HG03060 (cell line): ENCODE results near the gene PPP2R5A.

Experiments
- ATAC-seq: cut with Tn5 transposase; IDR thresholded peaks from one replicate; pipeline ENCODE4 v1.9.1; 2021; ENCODE audit warnings: low read depth, moderate number of reproducible peaks; ENCODE audit not compliant: unreplicated experiment

Gene PPP2R5A

DNA sequence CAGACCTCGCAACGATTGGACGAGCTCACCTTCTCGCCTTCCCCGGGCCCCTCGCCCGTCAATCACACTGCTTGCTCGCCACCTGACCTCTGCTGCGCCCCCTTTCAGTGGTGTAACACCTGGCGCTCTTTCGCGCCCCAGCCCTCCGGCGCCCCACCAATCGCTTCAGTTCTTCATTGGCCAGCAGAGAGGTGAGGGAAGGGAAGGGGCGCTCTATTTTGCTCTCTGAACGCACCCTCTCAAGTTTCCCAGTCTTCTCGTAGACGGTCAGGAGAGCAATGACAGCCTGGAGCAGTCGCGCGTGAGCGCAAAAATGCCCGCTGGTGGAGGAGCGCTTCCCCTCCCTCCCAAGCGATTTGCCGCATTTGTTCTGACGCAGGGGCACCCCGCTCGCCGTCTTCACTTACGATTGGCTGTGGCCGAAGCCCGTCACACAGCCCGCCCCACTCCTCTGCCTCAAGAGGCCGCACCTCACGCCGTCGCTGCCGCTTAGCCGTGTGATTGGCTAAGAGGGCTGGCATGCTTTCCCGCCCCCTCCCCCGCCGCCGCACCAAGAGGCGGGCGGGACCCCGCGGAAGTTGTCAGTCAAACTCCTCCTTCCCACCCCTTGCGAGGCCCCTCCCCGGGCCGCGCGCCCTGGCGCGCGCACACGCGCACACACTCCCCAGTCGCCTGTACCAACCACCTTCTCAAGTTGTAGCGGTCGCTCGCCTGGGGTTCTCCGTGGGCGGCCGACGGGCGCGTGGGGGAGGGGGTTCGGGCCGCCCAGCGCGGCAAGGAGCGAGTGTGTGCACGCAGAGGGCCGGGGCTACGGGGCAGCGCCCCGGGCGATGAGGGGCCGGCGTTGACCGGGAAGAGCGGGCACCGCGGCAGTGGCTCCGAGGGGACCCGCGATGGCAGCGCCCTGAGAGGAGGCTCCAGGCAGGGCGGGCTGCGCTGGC is at the start of gene PPP2R5A:
Gene PPP2R5A (plus strand): TSS at position 667 of the 941 bp plus-strand sequence. CDS start 701 bp downstream, outside the sequence.
- peak; percentile 86 for ATAC-seq

DNA sequence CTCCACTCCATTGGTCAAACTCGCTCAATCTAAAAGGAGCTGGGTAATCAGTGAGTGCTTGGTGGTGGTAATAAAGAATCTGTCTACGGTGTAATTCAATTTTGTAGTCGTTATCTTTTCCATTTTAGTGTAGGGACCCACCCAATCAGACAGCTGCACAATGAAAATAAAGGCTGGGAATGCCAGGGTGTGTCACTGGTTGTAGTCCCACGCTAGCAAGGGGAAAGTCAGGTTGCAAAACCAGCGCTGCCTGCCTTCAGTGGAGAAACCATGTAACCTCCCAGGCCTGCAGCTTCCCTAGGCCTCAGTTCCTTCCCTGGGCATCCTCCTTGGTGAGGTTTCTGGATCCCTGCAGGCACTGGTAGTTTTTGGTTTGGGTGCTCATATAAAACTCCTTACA is 49.4 kb upstream of the PPP2R5A start:
- no peak for ATAC-seq

- no peak for ATAC-seq
Observed at GRCh38 chr1:212236664-212237220, 48.5 kb upstream of the PPP2R5A start.

- ATAC-seq, result peak; percentile 91
Observed at GRCh38 chr1:212237651-212238050, 47.6 kb upstream of the PPP2R5A start.

DNA sequence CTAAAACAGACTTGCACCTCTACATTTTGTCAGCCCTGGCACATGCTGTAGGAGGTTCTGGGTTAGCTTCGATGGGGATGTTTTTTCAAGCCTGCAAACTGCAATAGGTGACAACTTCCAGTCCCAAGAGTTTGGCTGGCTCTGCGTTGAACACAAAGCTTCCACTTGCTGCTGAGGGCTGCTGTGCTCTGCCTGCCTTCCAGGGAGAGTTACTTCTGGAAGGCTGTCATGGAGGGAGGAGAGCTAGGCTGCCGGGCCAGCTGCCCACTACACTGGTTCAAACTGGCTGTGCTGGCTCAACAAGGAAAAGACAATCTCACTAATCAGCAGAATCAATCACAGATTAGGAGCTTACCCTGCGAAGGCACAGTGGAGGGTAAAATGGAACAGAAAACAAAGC is 46.7 kb upstream of the PPP2R5A start:
- no peak for ATAC-seq

DNA sequence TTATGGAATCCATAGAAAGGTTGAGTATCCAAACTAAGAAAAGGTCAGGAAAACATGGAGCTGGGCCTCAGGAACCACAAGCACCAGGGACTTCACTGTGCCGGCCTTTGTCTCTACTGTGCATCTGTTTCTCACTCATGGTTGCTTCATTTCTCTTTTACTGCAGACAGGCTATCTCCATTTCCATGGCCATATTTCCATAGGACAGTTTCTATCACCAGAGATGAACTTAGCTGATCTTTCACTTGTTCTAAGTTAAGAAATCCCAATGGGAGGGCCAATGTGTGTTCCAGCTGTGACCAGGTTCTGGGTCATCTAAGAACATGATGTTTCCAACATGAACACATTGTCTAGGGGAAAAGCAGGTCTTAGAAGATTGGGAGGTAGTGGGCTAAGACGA is 43.7 kb upstream of the PPP2R5A start:
- no peak for ATAC-seq

GRCh38 chr1:212241957-212242287 is 43.3 kb upstream of the PPP2R5A start:
- ATAC-seq, result no peak

DNA sequence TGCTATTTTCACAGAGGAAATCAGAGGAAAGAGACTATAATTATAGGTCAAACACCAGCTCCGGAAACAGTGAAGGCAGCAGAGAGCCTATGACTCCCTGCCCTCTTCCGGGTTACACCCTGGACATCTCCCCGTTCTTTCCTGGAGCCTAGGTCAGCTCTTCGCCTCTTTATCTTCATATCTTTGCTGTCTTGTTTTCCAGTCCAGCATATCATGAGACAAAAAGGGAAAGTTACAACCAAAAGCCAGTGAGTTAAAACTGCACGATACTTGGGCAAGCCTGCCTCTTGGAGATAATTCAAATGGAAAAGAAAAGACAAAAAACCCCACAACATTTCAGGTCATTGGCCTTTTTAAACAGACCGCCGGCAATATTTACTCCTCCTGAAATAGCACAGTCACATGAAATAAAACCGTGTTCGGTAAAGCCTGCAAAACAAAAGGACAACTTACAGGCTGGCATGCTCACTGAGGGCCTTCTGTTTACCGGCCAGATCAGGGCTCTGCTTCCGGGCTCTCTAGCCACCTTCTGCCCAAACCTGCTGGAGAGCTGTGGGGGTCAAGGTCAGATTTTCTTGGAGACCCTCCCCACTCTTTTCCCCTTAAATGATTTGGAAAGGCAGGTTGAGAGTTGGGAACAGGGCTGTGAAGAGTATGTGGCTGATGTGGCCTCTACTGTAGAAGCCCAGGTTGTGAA is 42.8 kb upstream of the PPP2R5A start:
- ATAC-seq, result no peak

GRCh38 chr1:212242985-212243308 is 42.3 kb upstream of the PPP2R5A start:
- ATAC-seq, result no peak

- no peak for ATAC-seq
Observed at GRCh38 chr1:212244441-212244840, 40.8 kb upstream of the PPP2R5A start.

DNA sequence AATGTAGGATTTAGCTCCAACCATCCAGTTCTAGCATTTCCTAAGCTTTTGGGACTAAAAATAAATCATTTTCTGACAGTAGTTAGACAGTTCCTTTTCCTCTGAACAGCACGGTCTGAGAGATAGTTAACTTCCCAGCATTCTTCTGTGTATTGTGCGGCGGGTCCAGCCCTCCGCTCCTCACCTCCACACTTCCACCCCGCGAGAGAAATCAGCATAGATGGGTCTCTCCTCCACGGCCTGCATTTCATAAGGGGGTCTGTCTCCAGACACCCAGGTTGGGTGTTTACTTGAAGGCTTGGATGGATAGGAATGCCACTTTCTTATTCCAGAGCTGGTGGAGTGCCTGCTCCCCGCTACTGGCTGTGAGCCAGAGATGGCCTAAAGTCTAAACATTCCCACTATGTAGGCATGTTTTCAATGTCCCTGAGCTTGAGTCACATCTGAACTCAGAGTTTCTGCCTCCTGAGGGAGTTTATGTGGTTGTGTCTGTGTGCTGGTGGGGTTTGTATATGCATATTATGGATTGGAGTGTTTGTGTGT is 38.0 kb upstream of the PPP2R5A start:
- no peak for ATAC-seq

GRCh38 chr1:212247988-212248387 is 37.2 kb upstream of the PPP2R5A start:
- no peak for ATAC-seq

- ATAC-seq, result no peak
Observed at GRCh38 chr1:212254853-212255363, 30.3 kb upstream of the PPP2R5A start.

GRCh38 chr1:212255705-212256307 is 29.4 kb upstream of the PPP2R5A start:
- no peak for ATAC-seq

DNA sequence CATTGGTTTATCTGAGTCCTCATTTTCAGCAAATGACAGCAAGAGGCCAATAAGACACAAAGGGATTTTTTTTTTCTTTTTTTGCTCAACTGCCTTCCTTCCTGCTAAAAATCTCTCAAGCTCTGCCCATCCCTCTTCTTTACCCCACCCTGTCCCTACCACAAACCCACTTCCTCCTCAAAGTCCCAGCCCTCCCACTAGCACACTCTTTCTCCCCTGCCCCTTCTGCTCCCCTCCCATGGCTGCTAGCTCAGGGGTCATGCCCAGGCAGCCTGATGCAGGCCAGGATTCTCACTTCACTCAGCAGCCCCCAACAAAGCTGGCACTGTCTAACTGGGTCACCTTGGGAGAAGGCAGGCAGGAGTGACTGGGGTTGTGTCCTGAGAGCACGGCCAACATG is 28.8 kb upstream of the PPP2R5A start:
- ATAC-seq, result no peak

DNA sequence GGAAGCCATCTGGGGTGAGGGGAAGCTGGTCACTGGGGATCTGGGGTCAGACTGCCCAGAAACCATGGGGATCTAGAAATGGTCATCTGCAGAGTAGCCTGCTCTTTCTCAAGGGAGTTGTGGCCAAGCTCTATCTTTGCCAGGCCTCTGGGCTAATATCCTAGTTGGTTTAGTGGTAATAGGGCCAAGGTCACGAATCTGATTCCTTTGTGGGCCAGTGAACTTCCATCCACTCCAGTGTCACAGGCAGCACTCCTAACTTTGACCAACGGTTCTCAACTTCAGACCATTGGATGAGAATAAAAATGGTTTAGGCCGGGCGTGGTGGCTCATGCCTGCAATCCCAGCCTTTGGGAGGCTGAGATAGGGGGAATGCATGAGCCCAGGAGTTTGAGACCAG is 28.1 kb upstream of the PPP2R5A start:
- ATAC-seq, result no peak

DNA sequence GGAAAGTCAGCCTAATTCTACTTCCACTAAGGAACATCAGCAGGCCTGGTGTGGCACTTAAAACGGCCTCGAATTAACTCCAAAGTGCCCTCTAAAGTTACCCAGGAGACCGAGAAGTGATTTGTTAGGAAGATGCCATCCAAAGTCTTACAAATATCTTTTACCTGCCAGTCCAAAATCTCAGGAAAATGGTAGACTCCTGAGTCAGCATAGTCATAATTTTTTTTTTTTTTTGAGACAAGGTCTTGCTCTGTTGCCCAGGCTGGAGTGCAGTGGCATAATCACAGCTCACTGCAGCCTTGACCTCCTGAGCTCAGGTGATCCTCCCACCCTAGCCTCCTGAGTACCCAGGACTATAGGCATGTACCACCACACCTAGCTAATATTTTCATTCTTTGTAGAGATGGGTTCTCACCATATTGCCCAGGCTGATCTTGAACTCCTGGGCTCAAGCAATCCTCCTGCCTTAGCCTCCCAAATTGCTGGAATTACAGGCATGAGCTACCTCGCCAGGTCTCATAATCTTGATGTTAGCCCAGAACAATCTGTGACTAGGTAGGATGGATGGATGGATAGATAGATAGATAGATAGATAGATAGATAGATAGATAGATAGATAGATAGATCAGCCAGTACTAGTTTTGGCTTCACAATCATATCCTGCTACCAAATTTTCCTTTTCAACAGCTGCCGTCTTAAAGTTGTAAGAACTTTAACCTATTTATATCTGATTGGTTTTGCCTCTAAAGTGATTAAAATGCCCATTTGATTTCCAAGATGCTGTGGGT is 25.3 kb upstream of the PPP2R5A start:
- no peak for ATAC-seq

GRCh38 chr1:212260557-212261355 is 24.5 kb upstream of the PPP2R5A start:
- no peak for ATAC-seq

GRCh38 chr1:212261361-212261929 is 23.8 kb upstream of the PPP2R5A start:
- no peak for ATAC-seq
